HG02943 (cell line): ENCODE measurements around the gene HOXA10.

Source experiments
- ATAC-seq: cut with Tn5 transposase; IDR thresholded peaks from one replicate; pipeline ENCODE4 v1.9.1; 2021; ENCODE audit warnings: mild to moderate bottlenecking, low read depth, moderate library complexity; ENCODE audit not compliant: unreplicated experiment

Gene HOXA10

GRCh38 chr7:27203964-27204594, 30.0 kb upstream of the HOXA10 start:
- ATAC-seq = no peak

- no peak for ATAC-seq
Measured at GRCh38 chr7:27203365-27203953, 29.3 kb upstream of the HOXA10 start.

GRCh38 chr7:27202862-27203134, 28.7 kb upstream of the HOXA10 start:
- no peak for ATAC-seq

- ATAC-seq = no peak
Measured at GRCh38 chr7:27202018-27202861, 28.1 kb upstream of the HOXA10 start.

GRCh38 chr7:27201580-27202017, 27.5 kb upstream of the HOXA10 start:
- ATAC-seq = no peak

GRCh38 chr7:27200761-27201579, 26.9 kb upstream of the HOXA10 start:
- ATAC-seq = no peak

GRCh38 chr7:27199849-27200760, 26.0 kb upstream of the HOXA10 start, which contains the start of gene HOXA13:
Gene HOXA13, minus strand, starts transcription at chr7:27200091. Its CDS starts 14 bp downstream, at chr7:27200077.
- ATAC-seq = no peak

GRCh38 chr7:27198871-27199801, 25.0 kb upstream of the HOXA10 start:
- no peak for ATAC-seq

GRCh38 chr7:27198138-27198841, 24.2 kb upstream of the HOXA10 start:
- ATAC-seq = no peak

- ATAC-seq = no peak
Measured at GRCh38 chr7:27197137-27198042, 23.3 kb upstream of the HOXA10 start.

- no peak for ATAC-seq
Measured at GRCh38 chr7:27196287-27196767, 22.2 kb upstream of the HOXA10 start.

GRCh38 chr7:27194686-27195379, 20.7 kb upstream of the HOXA10 start:
- no peak for ATAC-seq

- ATAC-seq = no peak
Measured at GRCh38 chr7:27194002-27194352, 19.9 kb upstream of the HOXA10 start.

GRCh38 chr7:27193335-27194001, 19.3 kb upstream of the HOXA10 start:
- ATAC-seq = no peak

GRCh38 chr7:27192546-27193334, 18.6 kb upstream of the HOXA10 start:
- no peak for ATAC-seq
